CMK (cell line): ENCODE measurements around the gene FGF11.

Experiments
- DNase-seq: peaks from one replicate; pipeline ENCODE4 v3.0.0-alpha.2; 2010; ENCODE audit warnings: low read depth

The FGF11 gene

GRCh38 chr17:7408252-7408727 is 31.0 kb upstream of the FGF11 start:
- DNase-seq: no peak

- no peak for DNase-seq
Measured at GRCh38 chr17:7408863-7409262, 30.4 kb upstream of the FGF11 start.

- no peak for DNase-seq
Measured at GRCh38 chr17:7409716-7410115, 29.6 kb upstream of the FGF11 start.

GRCh38 chr17:7410634-7411426 is 28.5 kb upstream of the FGF11 start:
- no peak for DNase-seq

- no peak for DNase-seq
Measured at GRCh38 chr17:7411427-7411750, 27.9 kb upstream of the FGF11 start.

- no peak for DNase-seq
Measured at GRCh38 chr17:7413346-7413985, 25.8 kb upstream of the FGF11 start.

- DNase-seq: no peak
Measured at GRCh38 chr17:7414837-7415236, 24.5 kb upstream of the FGF11 start.

GRCh38 chr17:7415784-7416183 is 23.5 kb upstream of the FGF11 start:
- no peak for DNase-seq

GRCh38 chr17:7416323-7416722 is 23.0 kb upstream of the FGF11 start:
- no peak for DNase-seq

GRCh38 chr17:7417056-7417655 is 22.2 kb upstream of the FGF11 start:
- no peak for DNase-seq

- no peak for DNase-seq
Measured at GRCh38 chr17:7418472-7419152, 20.7 kb upstream of the FGF11 start.

- DNase-seq: no peak
Measured at GRCh38 chr17:7419819-7420610, 19.3 kb upstream of the FGF11 start, which contains the start of gene SPEM1. TSS of gene SPEM1 (plus strand) at chr17:7420324. CDS start at chr17:7420385, 61 bp downstream.

- DNase-seq: no peak
Measured at GRCh38 chr17:7421186-7421585, 18.1 kb upstream of the FGF11 start.

GRCh38 chr17:7423679-7424078 is 15.6 kb upstream of the FGF11 start:
- DNase-seq: no peak

GRCh38 chr17:7425316-7425715 is 14.0 kb upstream of the FGF11 start, which contains the start of gene SPEM2:
TSS of gene SPEM2 (plus strand) at chr17:7425616. CDS start at chr17:7425689, 73 bp downstream.
- DNase-seq: no peak

GRCh38 chr17:7425756-7426155 is 13.6 kb upstream of the FGF11 start:
- DNase-seq: no peak

GRCh38 chr17:7426203-7426863 is 13.0 kb upstream of the FGF11 start:
- DNase-seq: no peak

GRCh38 chr17:7426896-7427489 is 12.3 kb upstream of the FGF11 start:
- DNase-seq: no peak

- DNase-seq: no peak
Measured at GRCh38 chr17:7427549-7427948, 11.8 kb upstream of the FGF11 start.

- no peak for DNase-seq
Measured at GRCh38 chr17:7428557-7428956, 10.8 kb upstream of the FGF11 start, which contains the start of gene SPEM3. TSS of gene SPEM3 (plus strand) at chr17:7428857. CDS start at chr17:7428903, 46 bp downstream.

GRCh38 chr17:7429722-7430121 is 9.6 kb upstream of the FGF11 start:
- no peak for DNase-seq
